ENCODE results near the gene TEKT4. TPM values are rescaled to one million over a fixed set of nuclear protein-coding genes. Genes with fewer than 3 reads are reported as not detected.
A peak's percentile ranks its signal among the peaks of the same experiment; 100 is the strongest.
"Not testable (repeated sequence)": the region's sequence is repeated elsewhere in the genome, so short reads cannot be mapped to it uniquely, and the experiment has no call there.

Gene TEKT4
- total RNA-seq, 2 donors from 2014 or later, result not detected

- H3K27me3 ChIP-seq, result peaks cover 0 to 4% of the 10 kb centered on the region in 2 donors
- intact Hi-C loops (cut with DNase I), result no loop called here
- H3K4me1 ChIP-seq, result peaks cover 19% of the 10 kb centered on the region
- no peak overlapping the region for H3K4me3 ChIP-seq
- no peak for TF ChIP-seq CTCF (IDR thresholded peaks at IDR 0.05)
- no peak for TF ChIP-seq POLR2A (IDR thresholded peaks at IDR 0.05)
- 3 to 5% methylated on average over 17 to 53 of the region's 60 CpGs for WGBS, 2 donors
- peak in 2 of 4 donors; percentile 11 to 14 for DNase-seq
- ATAC-seq, result no peak
- H3K36me3 ChIP-seq (replicated peaks in 1 of 2; ENCODE audit: insufficient read depth in 1 of 2, low read depth in 2 of 2), result no peaks in the 10 kb centered on the region
- no peak overlapping the region for H3K27ac ChIP-seq
- H3K9me3 ChIP-seq, result no peaks in the 10 kb centered on the region
These were observed 9.7 kb upstream of the TEKT4 start for GRCh38 chr2:94861308-94862152.

GRCh38 chr2:94862903-94863302 lies 8.3 kb upstream of the TEKT4 start:
- H3K9me3 ChIP-seq; H3K4me1 ChIP-seq; intact Hi-C loops (cut with DNase I); DNase-seq; H3K27me3 ChIP-seq; ATAC-seq; H3K36me3 ChIP-seq (replicated peaks in 1 of 2; ENCODE audit: insufficient read depth in 1 of 2, low read depth in 2 of 2); H3K4me3 ChIP-seq; H3K27ac ChIP-seq: not testable (repeated sequence)
- WGBS, 2 donors, result 71 to 72% methylated on average over 17 of the region's 17 CpGs

GRCh38 chr2:94869131-94869530 lies 2.1 kb upstream of the TEKT4 start:
- Histone ChIP-seq H3K4me3 (no peak overlapping the region), H3K9me3 (no peaks in the 10 kb centered on the region), H3K36me3 (replicated peaks in 1 of 2; ENCODE audit: insufficient read depth in 1 of 2, low read depth in 2 of 2) (no peaks in the 10 kb centered on the region), H3K27me3 (no peaks in the 10 kb centered on the region), H3K4me1 (no peaks in the 10 kb centered on the region), H3K27ac (no peak overlapping the region)
- intact Hi-C loops (cut with DNase I), result no loop called here
- TF ChIP-seq POLR2A (IDR thresholded peaks at IDR 0.05) (no peak), CTCF (IDR thresholded peaks at IDR 0.05) (no peak)
- no peak for DNase-seq
- WGBS, 2 donors, result 82 to 93% methylated on average over 4 of the region's 4 CpGs
- ATAC-seq, result no peak

- Histone ChIP-seq H3K9me3 (no peaks in the 10 kb centered on the region), H3K27me3 (no peaks in the 10 kb centered on the region), H3K4me1 (no peaks in the 10 kb centered on the region), H3K36me3 (replicated peaks in 1 of 2; ENCODE audit: insufficient read depth in 1 of 2, low read depth in 2 of 2) (no peaks in the 10 kb centered on the region), H3K27ac (no peak overlapping the region), H3K4me3 (no peak overlapping the region)
- 62 to 70% methylated on average over 10 to 22 of the region's 22 CpGs for WGBS, 2 donors
- TF ChIP-seq CTCF (IDR thresholded peaks at IDR 0.05) (no peak), POLR2A (IDR thresholded peaks at IDR 0.05) (no peak)
- ATAC-seq, result no peak
- no peak for DNase-seq
- intact Hi-C loops (cut with DNase I), result no loop called here
These were observed 1.4 kb upstream of the TEKT4 start for GRCh38 chr2:94869552-94870439.

Measured in body of pancreas (tissue), 4 donors.